H9 (cell line): Measurements from ENCODE around the gene MUC2. TPM values are rescaled to one million over a fixed set of nuclear protein-coding genes. Genes with fewer than 3 reads are reported as not detected.

Source experiments
- DNase-seq: peaks from one replicate; pipeline ENCODE4 v3.0.0-alpha.2; 2017
- H2AFZ ChIP-seq: one replicate; pipeline ENCODE4 v1.6.1; 2013; ENCODE audit warnings: mild to moderate bottlenecking, low read length, control low read depth, moderate library complexity
- H2AK5ac ChIP-seq: 2 replicates; pipeline ENCODE4 v1.6.1; 2013; ENCODE audit warnings: low read length, control low read depth, mixed read lengths; ENCODE audit not compliant: insufficient read length
- H2BK120ac ChIP-seq: one replicate; pipeline ENCODE4 v1.6.1; 2013; ENCODE audit warnings: low read depth, mild to moderate bottlenecking, low read length, control low read depth, inconsistent platforms; ENCODE audit not compliant: poor library complexity, severe bottlenecking
- H2BK12ac ChIP-seq: 2 replicates; pipeline ENCODE4 v1.6.1; 2013; ENCODE audit warnings: low read length, control low read depth, mixed read lengths, low read depth; ENCODE audit not compliant: insufficient read length
- H2BK15ac ChIP-seq: 2 replicates; pipeline ENCODE4 v1.6.1; 2013; ENCODE audit warnings: low read depth, low read length, control low read depth
- H2BK20ac ChIP-seq: one replicate; pipeline ENCODE4 v1.6.1; 2013; ENCODE audit warnings: low read depth, mild to moderate bottlenecking, low read length, control low read depth, inconsistent platforms; ENCODE audit not compliant: poor library complexity, severe bottlenecking
- H2BK5ac ChIP-seq: 2 replicates; pipeline ENCODE4 v1.6.1; 2013; ENCODE audit warnings: low read length, control low read depth, mixed read lengths; ENCODE audit not compliant: insufficient read length
- H3K14ac ChIP-seq: 2 replicates; pipeline ENCODE4 v1.6.1; 2013; ENCODE audit warnings: low read length, control low read depth; ENCODE audit not compliant: insufficient read depth
- H3K18ac ChIP-seq: 2 replicates; pipeline ENCODE4 v1.6.1; 2013; ENCODE audit warnings: low read depth, mild to moderate bottlenecking, mixed read lengths, low read length, control low read depth; ENCODE audit not compliant: insufficient read length
- H3K23ac ChIP-seq: 2 replicates; pipeline ENCODE4 v1.6.1; 2013; ENCODE audit warnings: low read length, control low read depth, mixed read lengths, low read depth; ENCODE audit not compliant: insufficient read length
- H3K23me2 ChIP-seq: 2 replicates; pipeline ENCODE4 v1.6.1; 2013; ENCODE audit warnings: low read depth, mild to moderate bottlenecking, mixed read lengths, low read length, control low read depth; ENCODE audit not compliant: insufficient read length, poor library complexity, severe bottlenecking
- H3K27ac ChIP-seq: 2 replicates; pipeline ENCODE4 v1.5.1; 2013; ENCODE audit warnings: low read length, control low read depth, mixed read lengths, low read depth; ENCODE audit not compliant: insufficient read length
- H3K27me3 ChIP-seq: 2 replicates; pipeline ENCODE4 v1.6.1; 2013; ENCODE audit warnings: low read length, control low read depth, inconsistent platforms; ENCODE audit not compliant: insufficient read depth
- H3K4ac ChIP-seq: 2 replicates; pipeline ENCODE4 v1.6.1; 2013; ENCODE audit warnings: low read depth, mild to moderate bottlenecking, control low read depth, inconsistent platforms, low read length, moderate library complexity
- H3K4me1 ChIP-seq: 2 replicates; pipeline ENCODE4 v1.6.1; 2013; ENCODE audit warnings: low read length, control low read depth, inconsistent platforms; ENCODE audit not compliant: insufficient read depth
- H3K4me2 ChIP-seq: 2 replicates; pipeline ENCODE4 v1.6.1; 2013; ENCODE audit warnings: low read length, control low read depth, mixed read lengths; ENCODE audit not compliant: insufficient read length, insufficient read depth
- H3K56ac ChIP-seq: 2 replicates; pipeline ENCODE4 v1.6.1; 2013; ENCODE audit warnings: low read depth, mild to moderate bottlenecking, mixed read lengths, low read length, control low read depth; ENCODE audit not compliant: insufficient read length
- H3K79me1 ChIP-seq: 2 replicates; pipeline ENCODE4 v1.6.1; 2013; ENCODE audit warnings: low read depth, mild to moderate bottlenecking, moderate library complexity, low read length, control low read depth, inconsistent platforms; ENCODE audit not compliant: insufficient read depth, poor library complexity, severe bottlenecking
- H3K79me2 ChIP-seq: 2 replicates; pipeline ENCODE4 v1.6.1; 2013; ENCODE audit warnings: low read length, control low read depth, inconsistent platforms; ENCODE audit not compliant: insufficient read depth
- H3K9ac ChIP-seq: 2 replicates; pipeline ENCODE4 v1.6.1; 2013; ENCODE audit warnings: low read length, control low read depth, mixed read lengths; ENCODE audit not compliant: insufficient read length; ENCODE audit errors: extremely low read depth
- H3K9me3 ChIP-seq: one replicate; pipeline ENCODE4 v1.6.1; 2013; ENCODE audit warnings: low read depth, low read length, inconsistent platforms; ENCODE audit not compliant: control insufficient read depth
- H3T11ph ChIP-seq: one replicate; pipeline ENCODE4 v1.6.1; 2013; ENCODE audit warnings: mild to moderate bottlenecking, low read length, control low read depth, inconsistent platforms
- H4K20me1 ChIP-seq: one replicate; pipeline ENCODE4 v1.6.1; 2013; ENCODE audit not compliant: control insufficient read depth, insufficient read length, insufficient read depth
- H4K5ac ChIP-seq: 2 replicates; pipeline ENCODE4 v1.6.1; 2013; ENCODE audit warnings: low read depth, mild to moderate bottlenecking, mixed read lengths, low read length, control low read depth; ENCODE audit not compliant: insufficient read length
- H4K8ac ChIP-seq: replicated peaks from 2 replicates; pipeline ENCODE4 v1.6.1; 2013; ENCODE audit warnings: low read length, control low read depth, mixed read lengths, low read depth; ENCODE audit not compliant: insufficient read length
- H4K91ac ChIP-seq: 2 replicates; pipeline ENCODE4 v1.6.1; 2013; ENCODE audit warnings: low read depth, mild to moderate bottlenecking, moderate library complexity, mixed read lengths, low read length, control low read depth; ENCODE audit not compliant: insufficient read length
- H3K27ac Mint-ChIP-seq, 3 experiments: 2 replicates in 2 of 3; 3 replicates in 1 of 3; pipeline ENCODE4 v1.8.0; 2020 to 2021; ENCODE audit warnings: mixed read lengths in 3 of 3, mild to moderate bottlenecking in 1 of 3, moderate library complexity in 1 of 3
- H3K27me3 Mint-ChIP-seq: 2 replicates; pipeline ENCODE4 v1.8.0; 2021; ENCODE audit warnings: low read depth, mild to moderate bottlenecking, moderate library complexity, mixed read lengths
- H3K36me3 Mint-ChIP-seq, 3 experiments: 2 replicates in 2 of 3; 3 replicates in 1 of 3; pipeline ENCODE4 v1.8.0; 2020 to 2021; ENCODE audit warnings: low read depth in 3 of 3, mixed read lengths in 3 of 3; ENCODE audit not compliant: insufficient read depth in 1 of 3
- H3K4me1 Mint-ChIP-seq, 2 experiments: 2 replicates each; pipeline ENCODE4 v1.8.0; 2020; ENCODE audit warnings: mixed read lengths in 2 of 2
- H3K4me3 Mint-ChIP-seq, 2 experiments: 2 replicates in 1 of 2; 3 replicates in 1 of 2; pipeline ENCODE4 v1.8.0; 2020 to 2021; ENCODE audit warnings: mild to moderate bottlenecking in 2 of 2, mixed read lengths in 2 of 2, moderate library complexity in 1 of 2
- H3K9me3 Mint-ChIP-seq, 2 experiments: 2 replicates in 1 of 2; 3 replicates in 1 of 2; pipeline ENCODE4 v1.8.0; 2020; ENCODE audit warnings: mild to moderate bottlenecking in 2 of 2, mixed read lengths in 2 of 2, moderate library complexity in 1 of 2
- WGBS: extraction: QIAGEN DNeasy Blood & Tissue Kit; methylation state at CpG from one replicate; pipeline ENCODE4 v1.1.7; 2013; ENCODE audit warnings: missing lambda C conversion rate, low lambda C conversion rate, mixed read lengths; ENCODE audit not compliant: insufficient read length; ENCODE audit errors: extremely low coverage; 5-methylcytosine and 5-hydroxymethylcytosine counted together
- total RNA-seq: library from RNA; stranded (reverse); gene quantifications from 2 replicates; pipeline ENCODE4 v1.2.1, GENCODE V29; 2021
- TF ChIP-seq, protein P1 (sequence below): fragments of 200-600 bp; sonication (generic); conservative IDR thresholded peaks from 3 replicates; pipeline ENCODE4 v1.8.0; 2021; ENCODE audit warnings: antibody characterized with exemption, mild to moderate bottlenecking

Gene MUC2
- total RNA-seq, 1 experiment from 2014 or later = not detected

DNA sequence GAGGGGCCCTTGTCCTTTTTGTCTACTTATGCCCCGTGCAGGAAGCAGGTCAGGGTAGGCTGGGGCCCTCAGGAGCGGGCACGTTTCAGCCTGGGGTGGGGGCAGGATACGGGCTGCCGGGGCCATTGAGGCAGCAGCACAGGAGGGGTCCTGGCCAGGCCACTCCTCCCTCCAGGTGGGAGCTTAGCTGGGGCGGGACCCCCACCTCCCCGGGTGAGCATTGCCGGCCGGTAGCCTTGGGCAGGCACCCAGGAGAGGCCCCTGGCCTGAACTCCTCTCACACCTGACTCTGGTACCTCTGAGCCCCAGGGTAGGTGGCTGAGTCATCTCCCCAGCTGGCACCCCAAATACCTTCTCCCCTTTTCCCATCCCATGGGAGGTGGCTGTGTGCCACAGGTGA lies 33.2 kb upstream of the MUC2 start:
- DNase-seq = no peak

More for the DNA sequence above, 33.2 kb upstream of the MUC2 start:
- no peaks in the 10 kb centered on the region for H3K79me1 ChIP-seq
- H3K4me2 ChIP-seq = no peak overlapping the region
- no peak overlapping the region for H2BK12ac ChIP-seq
- H3K9ac ChIP-seq = no peak overlapping the region
- H3K4me1 ChIP-seq = no peaks in the 10 kb centered on the region
- H4K5ac ChIP-seq = no peak overlapping the region
- no peak overlapping the region for H3K23ac ChIP-seq
- no peaks in the 10 kb centered on the region for H3K23me2 ChIP-seq
- H3K14ac ChIP-seq = no peak overlapping the region
- no peak overlapping the region for H2AK5ac ChIP-seq
- no peak overlapping the region for H2BK20ac ChIP-seq
- H2AFZ ChIP-seq = no peak overlapping the region
- H3K9me3 ChIP-seq = no peaks in the 10 kb centered on the region
- no peaks in the 10 kb centered on the region for H3K27me3 ChIP-seq
- peaks cover 8% of the 10 kb centered on the region for H3K27me3 Mint-ChIP-seq
- no peak overlapping the region for H3K4me3 Mint-ChIP-seq
- TF ChIP-seq, protein P1, sequence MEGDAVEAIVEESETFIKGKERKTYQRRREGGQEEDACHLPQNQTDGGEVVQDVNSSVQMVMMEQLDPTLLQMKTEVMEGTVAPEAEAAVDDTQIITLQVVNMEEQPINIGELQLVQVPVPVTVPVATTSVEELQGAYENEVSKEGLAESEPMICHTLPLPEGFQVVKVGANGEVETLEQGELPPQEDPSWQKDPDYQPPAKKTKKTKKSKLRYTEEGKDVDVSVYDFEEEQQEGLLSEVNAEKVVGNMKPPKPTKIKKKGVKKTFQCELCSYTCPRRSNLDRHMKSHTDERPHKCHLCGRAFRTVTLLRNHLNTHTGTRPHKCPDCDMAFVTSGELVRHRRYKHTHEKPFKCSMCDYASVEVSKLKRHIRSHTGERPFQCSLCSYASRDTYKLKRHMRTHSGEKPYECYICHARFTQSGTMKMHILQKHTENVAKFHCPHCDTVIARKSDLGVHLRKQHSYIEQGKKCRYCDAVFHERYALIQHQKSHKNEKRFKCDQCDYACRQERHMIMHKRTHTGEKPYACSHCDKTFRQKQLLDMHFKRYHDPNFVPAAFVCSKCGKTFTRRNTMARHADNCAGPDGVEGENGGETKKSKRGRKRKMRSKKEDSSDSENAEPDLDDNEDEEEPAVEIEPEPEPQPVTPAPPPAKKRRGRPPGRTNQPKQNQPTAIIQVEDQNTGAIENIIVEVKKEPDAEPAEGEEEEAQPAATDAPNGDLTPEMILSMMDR = no peak
- no peak overlapping the region for H4K91ac ChIP-seq
- H2BK120ac ChIP-seq = no peak overlapping the region
- no peak overlapping the region for H3K27ac Mint-ChIP-seq
- no peak overlapping the region for H3K4ac ChIP-seq
- H3K56ac ChIP-seq = no peak overlapping the region
- H3T11ph ChIP-seq = no peak overlapping the region
- no peaks in the 10 kb centered on the region for H3K79me2 ChIP-seq
- H3K4me1 Mint-ChIP-seq = no peaks in the 10 kb centered on the region
- no CpG with 5 or more reads among the region's 9 CpGs for WGBS
- H3K9me3 Mint-ChIP-seq = no peaks in the 10 kb centered on the region; a peak in 1 of 5 replicates
- no peaks in the 10 kb centered on the region for H4K20me1 ChIP-seq
- no peak overlapping the region for H2BK15ac ChIP-seq
- H2BK5ac ChIP-seq = no peak overlapping the region
- no peak overlapping the region for H4K8ac ChIP-seq
- H3K18ac ChIP-seq = no peak overlapping the region
- no peak overlapping the region for H3K27ac ChIP-seq
- H3K36me3 Mint-ChIP-seq = no peaks in the 10 kb centered on the region; a peak in 1 of 7 replicates
